ENCODE measurements around the gene SLC4A9. TPM values are rescaled to one million over a fixed set of nuclear protein-coding genes. Genes with fewer than 3 reads are reported as not detected.
A peak's percentile ranks its signal among the peaks of the same experiment; 100 is the strongest.

The SLC4A9 gene
- polyA plus RNA-seq, 2 of the 4 experiments (the other 2 are of a cell fraction) = not detected

DNA sequence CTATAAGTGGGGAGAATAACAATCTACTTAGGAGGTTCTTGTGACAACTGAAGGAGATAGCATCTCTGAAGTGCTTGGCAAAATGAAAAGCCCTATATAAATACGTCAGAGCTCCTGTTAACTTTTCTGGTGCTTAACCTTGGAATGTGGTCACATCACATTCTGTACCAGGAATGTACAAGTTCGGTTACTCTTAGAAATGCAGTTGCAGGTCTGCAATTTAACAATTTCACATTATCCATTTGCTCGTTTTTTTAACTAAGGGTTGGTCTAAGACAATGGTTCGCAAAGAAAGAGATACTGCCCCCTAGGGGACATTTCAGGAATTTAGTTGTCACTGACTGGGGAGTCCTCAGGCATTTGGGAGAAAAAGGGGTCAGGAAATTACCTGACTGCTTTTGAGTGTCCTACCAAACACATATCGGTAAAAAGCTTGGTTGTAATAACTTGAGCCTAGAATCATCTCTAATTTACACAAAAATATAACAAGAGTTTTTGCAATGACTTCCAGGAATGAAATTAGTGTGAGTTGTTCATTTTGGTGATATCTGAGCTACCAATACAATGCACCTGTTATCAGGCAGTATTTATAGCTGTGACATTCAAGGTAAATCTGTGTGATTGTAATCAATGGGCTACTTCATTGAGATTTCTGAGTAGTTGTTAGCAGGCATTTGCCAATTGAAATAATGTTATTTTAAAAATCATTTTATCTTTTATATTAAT lies 8.2 kb upstream of the SLC4A9 start:
- ATAC-seq = peak; percentile 63 to 87; a peak in 4 of 6 replicates
- H3K27ac ChIP-seq = no peak overlapping the region
- H3K4me1 ChIP-seq = peaks cover 5% of the 10 kb centered on the region
- H3K4me2 ChIP-seq = peak overlapping the region; percentile 29; the same call in 1 of the 3 replicates
- CTCF ChIA-PET = interaction anchor here (0.5 to 36.9 kb wide), 59 partner anchors 10 to 395 kb away, joined by 3 to 1613 read pairs (median 5); partner anchors contain the start of genes ANKHD1, CYSTM1, PFDN1 and SLC4A9
- no peaks in the 10 kb centered on the region for H3K9me3 ChIP-seq
- POLR2A ChIA-PET = interaction anchor here (0.5 to 0.6 kb wide), 2 partner anchors 107 kb away, joined by 3 read pairs; no protein-coding TSS in a partner anchor
- FAIRE-seq = no peak
- TF ChIP-seq MAZ (IDR thresholded peaks at IDR 0.05; ENCODE audit: borderline replicate concordance, low read depth, low read length) (no peak), SMC3 (IDR thresholded peaks at IDR 0.05) (peak; percentile 79), CEBPB (IDR thresholded peaks at IDR 0.05) (no peak), FOXS1 (CRISPR knock-in tag; IDR thresholded peaks at IDR 0.05) (no peak), ZSCAN20 (CRISPR knock-in tag; IDR thresholded peaks at IDR 0.05) (no peak), BHLHE40 (IDR thresholded peaks at IDR 0.05; ENCODE audit: low read depth, low read length) (no peak), FOSB (CRISPR knock-in tag; IDR thresholded peaks at IDR 0.05) (no peak), CHD2 (IDR thresholded peaks at IDR 0.05; ENCODE audit: low read length, partially characterized antibody) (no peak), ZNF302 (CRISPR knock-in tag; IDR thresholded peaks at IDR 0.05) (no peak), RAD21 (conservative IDR thresholded peaks at IDR 0.05 in 1 of 2, IDR thresholded peaks at IDR 0.05 in 1 of 2) (peak; percentile 70 to 74)
- TF ChIP-seq, protein P1, sequence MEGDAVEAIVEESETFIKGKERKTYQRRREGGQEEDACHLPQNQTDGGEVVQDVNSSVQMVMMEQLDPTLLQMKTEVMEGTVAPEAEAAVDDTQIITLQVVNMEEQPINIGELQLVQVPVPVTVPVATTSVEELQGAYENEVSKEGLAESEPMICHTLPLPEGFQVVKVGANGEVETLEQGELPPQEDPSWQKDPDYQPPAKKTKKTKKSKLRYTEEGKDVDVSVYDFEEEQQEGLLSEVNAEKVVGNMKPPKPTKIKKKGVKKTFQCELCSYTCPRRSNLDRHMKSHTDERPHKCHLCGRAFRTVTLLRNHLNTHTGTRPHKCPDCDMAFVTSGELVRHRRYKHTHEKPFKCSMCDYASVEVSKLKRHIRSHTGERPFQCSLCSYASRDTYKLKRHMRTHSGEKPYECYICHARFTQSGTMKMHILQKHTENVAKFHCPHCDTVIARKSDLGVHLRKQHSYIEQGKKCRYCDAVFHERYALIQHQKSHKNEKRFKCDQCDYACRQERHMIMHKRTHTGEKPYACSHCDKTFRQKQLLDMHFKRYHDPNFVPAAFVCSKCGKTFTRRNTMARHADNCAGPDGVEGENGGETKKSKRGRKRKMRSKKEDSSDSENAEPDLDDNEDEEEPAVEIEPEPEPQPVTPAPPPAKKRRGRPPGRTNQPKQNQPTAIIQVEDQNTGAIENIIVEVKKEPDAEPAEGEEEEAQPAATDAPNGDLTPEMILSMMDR (IDR thresholded peaks at IDR 0.05) = peak; percentile 93
- TF ChIP-seq, protein P2, sequence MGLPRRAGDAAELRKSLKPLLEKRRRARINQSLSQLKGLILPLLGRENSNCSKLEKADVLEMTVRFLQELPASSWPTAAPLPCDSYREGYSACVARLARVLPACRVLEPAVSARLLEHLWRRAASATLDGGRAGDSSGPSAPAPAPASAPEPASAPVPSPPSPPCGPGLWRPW (IDR thresholded peaks at IDR 0.05) = no peak
- TF ChIP-seq, protein P3, sequence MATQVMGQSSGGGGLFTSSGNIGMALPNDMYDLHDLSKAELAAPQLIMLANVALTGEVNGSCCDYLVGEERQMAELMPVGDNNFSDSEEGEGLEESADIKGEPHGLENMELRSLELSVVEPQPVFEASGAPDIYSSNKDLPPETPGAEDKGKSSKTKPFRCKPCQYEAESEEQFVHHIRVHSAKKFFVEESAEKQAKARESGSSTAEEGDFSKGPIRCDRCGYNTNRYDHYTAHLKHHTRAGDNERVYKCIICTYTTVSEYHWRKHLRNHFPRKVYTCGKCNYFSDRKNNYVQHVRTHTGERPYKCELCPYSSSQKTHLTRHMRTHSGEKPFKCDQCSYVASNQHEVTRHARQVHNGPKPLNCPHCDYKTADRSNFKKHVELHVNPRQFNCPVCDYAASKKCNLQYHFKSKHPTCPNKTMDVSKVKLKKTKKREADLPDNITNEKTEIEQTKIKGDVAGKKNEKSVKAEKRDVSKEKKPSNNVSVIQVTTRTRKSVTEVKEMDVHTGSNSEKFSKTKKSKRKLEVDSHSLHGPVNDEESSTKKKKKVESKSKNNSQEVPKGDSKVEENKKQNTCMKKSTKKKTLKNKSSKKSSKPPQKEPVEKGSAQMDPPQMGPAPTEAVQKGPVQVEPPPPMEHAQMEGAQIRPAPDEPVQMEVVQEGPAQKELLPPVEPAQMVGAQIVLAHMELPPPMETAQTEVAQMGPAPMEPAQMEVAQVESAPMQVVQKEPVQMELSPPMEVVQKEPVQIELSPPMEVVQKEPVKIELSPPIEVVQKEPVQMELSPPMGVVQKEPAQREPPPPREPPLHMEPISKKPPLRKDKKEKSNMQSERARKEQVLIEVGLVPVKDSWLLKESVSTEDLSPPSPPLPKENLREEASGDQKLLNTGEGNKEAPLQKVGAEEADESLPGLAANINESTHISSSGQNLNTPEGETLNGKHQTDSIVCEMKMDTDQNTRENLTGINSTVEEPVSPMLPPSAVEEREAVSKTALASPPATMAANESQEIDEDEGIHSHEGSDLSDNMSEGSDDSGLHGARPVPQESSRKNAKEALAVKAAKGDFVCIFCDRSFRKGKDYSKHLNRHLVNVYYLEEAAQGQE (IDR thresholded peaks at IDR 0.05) = no peak
- WGBS (ENCODE audit: missing lambda C conversion rate) = 12% methylated on average over 5 of the region's 5 CpGs
- no peak overlapping the region for H3K4me3 ChIP-seq
- peak; percentile 69 to 76 for DNase-seq (ENCODE audit: low read depth in 1 of 2, low spot score in 1 of 2)

DNA sequence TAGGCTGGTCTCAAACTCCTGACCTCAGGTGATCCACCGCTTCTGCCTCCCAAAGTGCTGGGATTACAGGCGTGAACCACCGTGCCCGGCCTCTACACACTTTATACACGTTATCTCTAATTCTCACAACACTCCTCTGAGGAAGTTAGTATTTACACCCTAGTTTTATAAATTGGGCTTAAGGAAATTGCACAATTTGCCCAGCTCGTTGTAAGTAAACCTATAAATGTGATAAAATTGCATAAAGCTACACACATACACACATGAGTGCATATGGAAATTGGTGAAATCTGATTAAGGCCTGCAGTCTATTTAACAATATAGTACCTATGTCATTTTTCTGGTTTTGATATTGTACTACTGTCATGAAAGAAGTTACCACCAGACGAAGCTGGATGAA lies 4.4 kb upstream of the SLC4A9 start:
- Histone ChIP-seq H3K4me3 (no peak overlapping the region), H3K27ac (no peak overlapping the region), H3K4me2 (no peak overlapping the region), H3K4me1 (peaks cover 5% of the 10 kb centered on the region; the same call in 1 of the 3 replicates), H3K9me3 (no peaks in the 10 kb centered on the region)
- 80% methylated on average over 7 of the region's 7 CpGs for WGBS (ENCODE audit: missing lambda C conversion rate)
- ATAC-seq (no peak), FAIRE-seq (no peak), DNase-seq (ENCODE audit: low read depth in 1 of 2, low spot score in 1 of 2) (no peak)
- ChIA-PET POLR2A (interaction anchor here (1.3 kb wide), 1 partner anchor 9 kb away, joined by 4 read pairs; the partner anchor contains the start of gene HBEGF), CTCF (interaction anchor here (0.9 to 36.9 kb wide), 6 partner anchors 7 to 365 kb away, joined by 3 to 1613 read pairs (median 16); partner anchors contain the start of genes HBEGF and SLC4A9)
- TF ChIP-seq EHF (CRISPR knock-in tag; IDR thresholded peaks at IDR 0.05) = no peak
- TF ChIP-seq, protein P2 (IDR thresholded peaks at IDR 0.05) = no peak
